ENCODE measurements around the gene CFTR.

Gene CFTR

DNA sequence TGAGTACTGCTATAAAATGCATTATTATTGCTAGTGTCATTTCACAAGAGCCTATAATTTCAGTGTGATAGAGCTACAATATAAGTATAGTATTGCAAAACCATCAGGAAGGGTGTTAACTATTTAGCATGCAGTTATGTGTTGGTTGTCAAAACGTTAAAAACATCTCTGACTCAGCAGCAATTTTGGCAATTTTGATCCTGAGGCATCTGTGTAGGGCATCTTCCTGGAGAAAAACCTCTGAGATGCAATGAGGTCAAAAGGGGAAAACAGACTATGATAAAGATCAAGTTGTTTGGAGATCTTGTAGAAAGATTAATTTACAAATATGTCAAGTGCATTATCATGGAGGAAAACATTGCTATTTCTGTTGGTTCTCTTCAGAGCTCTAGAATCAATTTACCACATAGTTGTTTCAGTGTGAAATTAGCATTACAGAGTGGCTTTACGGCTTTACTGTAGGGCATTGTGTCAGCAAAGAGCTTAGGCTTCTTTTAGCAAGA is 5.3 kb downstream of the CFTR start:
- no peaks in the 10 kb centered on the region for H3F3A ChIP-seq (ENCODE audit: insufficient read depth, low read length)
- H3K9ac ChIP-seq (ENCODE audit: low read length), result no peak overlapping the region
- no peak overlapping the region for H3K4me3 ChIP-seq (ENCODE audit: low read length)
- TF ChIP-seq EZH2 (optimal IDR thresholded peaks at IDR 0.05; ENCODE audit: low read depth, low read length) (no peak), EZH2phosphoT487 (IDR thresholded peaks at IDR 0.05; ENCODE audit: low read length) (no peak)
- TF ChIP-seq, protein P1, sequence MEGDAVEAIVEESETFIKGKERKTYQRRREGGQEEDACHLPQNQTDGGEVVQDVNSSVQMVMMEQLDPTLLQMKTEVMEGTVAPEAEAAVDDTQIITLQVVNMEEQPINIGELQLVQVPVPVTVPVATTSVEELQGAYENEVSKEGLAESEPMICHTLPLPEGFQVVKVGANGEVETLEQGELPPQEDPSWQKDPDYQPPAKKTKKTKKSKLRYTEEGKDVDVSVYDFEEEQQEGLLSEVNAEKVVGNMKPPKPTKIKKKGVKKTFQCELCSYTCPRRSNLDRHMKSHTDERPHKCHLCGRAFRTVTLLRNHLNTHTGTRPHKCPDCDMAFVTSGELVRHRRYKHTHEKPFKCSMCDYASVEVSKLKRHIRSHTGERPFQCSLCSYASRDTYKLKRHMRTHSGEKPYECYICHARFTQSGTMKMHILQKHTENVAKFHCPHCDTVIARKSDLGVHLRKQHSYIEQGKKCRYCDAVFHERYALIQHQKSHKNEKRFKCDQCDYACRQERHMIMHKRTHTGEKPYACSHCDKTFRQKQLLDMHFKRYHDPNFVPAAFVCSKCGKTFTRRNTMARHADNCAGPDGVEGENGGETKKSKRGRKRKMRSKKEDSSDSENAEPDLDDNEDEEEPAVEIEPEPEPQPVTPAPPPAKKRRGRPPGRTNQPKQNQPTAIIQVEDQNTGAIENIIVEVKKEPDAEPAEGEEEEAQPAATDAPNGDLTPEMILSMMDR (IDR thresholded peaks at IDR 0.05; ENCODE audit: low read length), result no peak
- H2AFZ ChIP-seq (ENCODE audit: low read length), result no peak overlapping the region
- no peak overlapping the region for H3K4me2 ChIP-seq (ENCODE audit: low read depth, low read length)
- DNase-seq, result no peak
- no peaks in the 10 kb centered on the region for H3K27me3 ChIP-seq (replicated peaks; ENCODE audit: insufficient read depth, low read length)
- no peaks in the 10 kb centered on the region for H3K79me2 ChIP-seq (ENCODE audit: low read length)
- H3K4me1 ChIP-seq (ENCODE audit: low read length), result no peaks in the 10 kb centered on the region
- H3K9me2 ChIP-seq (replicated peaks; ENCODE audit: insufficient read depth, low read length), result no peaks in the 10 kb centered on the region
- H3K36me3 ChIP-seq (replicated peaks; ENCODE audit: insufficient read depth, low read length), result no peaks in the 10 kb centered on the region
- H3K27ac ChIP-seq (ENCODE audit: low read length), result no peak overlapping the region
- no peaks in the 10 kb centered on the region for H4K20me1 ChIP-seq (ENCODE audit: insufficient read depth, low read length)
- no peaks in the 10 kb centered on the region for H3K9me3 ChIP-seq (replicated peaks; ENCODE audit: insufficient read depth, low read length)

DNA sequence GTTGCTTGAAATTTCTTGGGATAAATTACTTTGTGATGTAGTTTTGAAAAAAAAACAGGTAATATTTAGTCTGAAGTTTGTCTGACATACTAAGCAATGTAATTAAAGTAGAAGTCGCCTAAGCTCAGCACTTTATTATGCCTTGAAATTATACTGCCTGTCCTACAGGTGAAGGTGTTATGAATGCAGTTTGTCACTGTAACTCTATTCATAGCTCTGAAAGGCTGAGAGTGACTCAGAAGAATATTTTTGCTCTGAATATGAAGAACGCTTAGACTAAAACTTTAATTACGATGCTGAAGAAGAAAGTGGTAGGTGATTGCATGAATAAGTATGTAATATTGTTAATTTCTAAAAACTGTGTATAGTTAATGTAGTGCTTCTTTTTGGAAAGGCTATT is 9.2 kb downstream of the CFTR start:
- no peaks in the 10 kb centered on the region for H4K20me1 ChIP-seq (ENCODE audit: insufficient read depth, low read length)
- H3K27me3 ChIP-seq (replicated peaks; ENCODE audit: insufficient read depth, low read length), result no peaks in the 10 kb centered on the region
- H2AFZ ChIP-seq (ENCODE audit: low read length), result no peak overlapping the region
- no peaks in the 10 kb centered on the region for H3K79me2 ChIP-seq (ENCODE audit: low read length)
- no peak overlapping the region for H3K4me3 ChIP-seq (ENCODE audit: low read length)
- H3K4me2 ChIP-seq (ENCODE audit: low read depth, low read length), result no peak overlapping the region
- no peak for DNase-seq
- no peaks in the 10 kb centered on the region for H3K9me2 ChIP-seq (replicated peaks; ENCODE audit: insufficient read depth, low read length)
- H3K4me1 ChIP-seq (ENCODE audit: low read length), result no peaks in the 10 kb centered on the region
- no peaks in the 10 kb centered on the region for H3K9me3 ChIP-seq (replicated peaks; ENCODE audit: insufficient read depth, low read length)
- no peaks in the 10 kb centered on the region for H3K36me3 ChIP-seq (replicated peaks; ENCODE audit: insufficient read depth, low read length)
- TF ChIP-seq, protein P1 (IDR thresholded peaks at IDR 0.05; ENCODE audit: low read length), result no peak
- no peak for TF ChIP-seq EZH2 (optimal IDR thresholded peaks at IDR 0.05; ENCODE audit: low read depth, low read length)
- no peak for TF ChIP-seq EZH2phosphoT487 (IDR thresholded peaks at IDR 0.05; ENCODE audit: low read length)
- H3K9ac ChIP-seq (ENCODE audit: low read length), result no peak overlapping the region
- no peaks in the 10 kb centered on the region for H3F3A ChIP-seq (ENCODE audit: insufficient read depth, low read length)
- no peak overlapping the region for H3K27ac ChIP-seq (ENCODE audit: low read length)

DNA sequence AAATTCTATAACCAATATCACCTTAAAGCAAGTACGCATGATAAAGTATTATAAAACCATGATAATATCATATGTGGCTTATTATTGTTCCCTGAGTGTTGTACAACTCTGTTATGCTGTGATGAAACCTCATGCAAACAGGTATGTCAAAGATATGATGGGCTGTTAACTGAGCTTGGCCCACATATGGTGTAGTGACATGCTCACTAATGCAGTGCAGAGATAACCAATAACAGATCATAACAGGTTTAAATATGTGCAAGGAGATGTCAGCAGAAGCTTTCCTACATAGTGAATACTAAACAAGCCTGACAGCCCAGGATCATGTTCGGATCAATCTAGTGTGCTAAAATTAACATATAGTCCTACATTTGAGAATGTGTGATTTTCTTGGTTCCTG is 9.6 kb downstream of the CFTR start:
- no peaks in the 10 kb centered on the region for H4K20me1 ChIP-seq (ENCODE audit: insufficient read depth, low read length)
- no peaks in the 10 kb centered on the region for H3K79me2 ChIP-seq (ENCODE audit: low read length)
- H3F3A ChIP-seq (ENCODE audit: insufficient read depth, low read length), result no peaks in the 10 kb centered on the region
- no peaks in the 10 kb centered on the region for H3K36me3 ChIP-seq (replicated peaks; ENCODE audit: insufficient read depth, low read length)
- no peaks in the 10 kb centered on the region for H3K4me1 ChIP-seq (ENCODE audit: low read length)
- DNase-seq, result no peak
- H3K9ac ChIP-seq (ENCODE audit: low read length), result no peak overlapping the region
- TF ChIP-seq, protein P1 (IDR thresholded peaks at IDR 0.05; ENCODE audit: low read length), result no peak
- no peak for TF ChIP-seq EZH2phosphoT487 (IDR thresholded peaks at IDR 0.05; ENCODE audit: low read length)
- no peak overlapping the region for H3K4me3 ChIP-seq (ENCODE audit: low read length)
- no peak overlapping the region for H2AFZ ChIP-seq (ENCODE audit: low read length)
- H3K9me2 ChIP-seq (replicated peaks; ENCODE audit: insufficient read depth, low read length), result no peaks in the 10 kb centered on the region
- no peak overlapping the region for H3K4me2 ChIP-seq (ENCODE audit: low read depth, low read length)
- no peak overlapping the region for H3K27ac ChIP-seq (ENCODE audit: low read length)
- H3K9me3 ChIP-seq (replicated peaks; ENCODE audit: insufficient read depth, low read length), result no peaks in the 10 kb centered on the region
- no peaks in the 10 kb centered on the region for H3K27me3 ChIP-seq (replicated peaks; ENCODE audit: insufficient read depth, low read length)
